Fibroblast of pulmonary artery (primary cell): ENCODE measurements around the gene DOCK8.

Source experiments
- DNase-seq: peaks from one replicate; pipeline ENCODE4 v3.0.0-alpha.2; 2010; ENCODE audit warnings: low read depth
- H3K4me3 ChIP-seq: replicated peaks from 2 replicates; pipeline ENCODE4 v1.5.1; 2011; ENCODE audit warnings: low read depth, mild to moderate bottlenecking, control low read depth, low read length, moderate library complexity
- CTCF ChIP-seq: IDR thresholded peaks from 2 replicates; pipeline ENCODE4 v1.5.1; 2011; ENCODE audit warnings: mild to moderate bottlenecking, control low read depth, low read length, inconsistent platforms; ENCODE audit errors: missing control alignments

Gene DOCK8

GRCh38 chr9:219670-220365, 5.2 kb downstream of the DOCK8 start:
- no peak overlapping the region for H3K4me3 ChIP-seq
- no peak for DNase-seq
- TF ChIP-seq CTCF = no peak

- H3K4me3 ChIP-seq = no peak overlapping the region
- no peak for DNase-seq
- TF ChIP-seq CTCF = no peak
Measured at GRCh38 chr9:221989-222776, 7.5 kb downstream of the DOCK8 start.

GRCh38 chr9:223152-223551, 8.5 kb downstream of the DOCK8 start:
- TF ChIP-seq CTCF = no peak
- DNase-seq = no peak
- H3K4me3 ChIP-seq = no peak overlapping the region

- no peak for DNase-seq
- H3K4me3 ChIP-seq = no peak overlapping the region
- no peak for TF ChIP-seq CTCF
Measured at GRCh38 chr9:224026-224425, 9.4 kb downstream of the DOCK8 start.

- no peak for TF ChIP-seq CTCF
- peak; percentile 3 for DNase-seq
- no peak overlapping the region for H3K4me3 ChIP-seq
Measured at GRCh38 chr9:224582-225520, 10.2 kb downstream of the DOCK8 start.

GRCh38 chr9:227860-228259, 13.2 kb downstream of the DOCK8 start:
- H3K4me3 ChIP-seq = no peak overlapping the region

More at GRCh38 chr9:227860-228259, 13.2 kb downstream of the DOCK8 start:
- TF ChIP-seq CTCF = no peak
- no peak for DNase-seq
